ENCODE data around the gene SNX18.

DNA sequence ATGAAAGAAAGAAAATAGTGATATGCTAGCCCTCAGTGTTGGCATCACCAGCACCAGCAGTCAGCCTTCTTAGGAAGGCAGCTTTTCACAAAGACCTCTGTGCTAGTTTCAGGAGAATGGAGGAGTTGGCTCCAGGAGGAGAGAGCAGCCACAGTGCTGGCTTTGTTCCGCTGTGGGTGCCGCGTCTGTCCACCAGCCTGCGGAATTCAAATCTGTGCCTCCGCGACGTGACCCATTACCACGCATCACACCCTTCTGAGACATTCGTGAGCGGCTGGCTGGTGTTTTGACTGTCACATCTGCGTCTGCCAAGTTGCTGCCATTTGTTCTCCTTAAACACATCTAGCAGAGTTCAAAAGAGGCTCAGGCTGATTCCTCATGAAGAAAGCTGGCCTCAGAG lies 34.4 kb downstream of the SNX18 start:
- TF ChIP-seq, protein P1, sequence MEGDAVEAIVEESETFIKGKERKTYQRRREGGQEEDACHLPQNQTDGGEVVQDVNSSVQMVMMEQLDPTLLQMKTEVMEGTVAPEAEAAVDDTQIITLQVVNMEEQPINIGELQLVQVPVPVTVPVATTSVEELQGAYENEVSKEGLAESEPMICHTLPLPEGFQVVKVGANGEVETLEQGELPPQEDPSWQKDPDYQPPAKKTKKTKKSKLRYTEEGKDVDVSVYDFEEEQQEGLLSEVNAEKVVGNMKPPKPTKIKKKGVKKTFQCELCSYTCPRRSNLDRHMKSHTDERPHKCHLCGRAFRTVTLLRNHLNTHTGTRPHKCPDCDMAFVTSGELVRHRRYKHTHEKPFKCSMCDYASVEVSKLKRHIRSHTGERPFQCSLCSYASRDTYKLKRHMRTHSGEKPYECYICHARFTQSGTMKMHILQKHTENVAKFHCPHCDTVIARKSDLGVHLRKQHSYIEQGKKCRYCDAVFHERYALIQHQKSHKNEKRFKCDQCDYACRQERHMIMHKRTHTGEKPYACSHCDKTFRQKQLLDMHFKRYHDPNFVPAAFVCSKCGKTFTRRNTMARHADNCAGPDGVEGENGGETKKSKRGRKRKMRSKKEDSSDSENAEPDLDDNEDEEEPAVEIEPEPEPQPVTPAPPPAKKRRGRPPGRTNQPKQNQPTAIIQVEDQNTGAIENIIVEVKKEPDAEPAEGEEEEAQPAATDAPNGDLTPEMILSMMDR (IDR thresholded peaks at IDR 0.05), result no peak
- TF ChIP-seq POLR2AphosphoS5 (IDR thresholded peaks at IDR 0.05), result no peak

Measured in suprapubic skin (tissue), 3 donors.